ENCODE measurements around the gene PRDX4.
A peak's percentile ranks its signal among the peaks of the same experiment; 100 is the strongest.
"Not testable (repeated sequence)": the region's sequence is repeated elsewhere in the genome, so short reads cannot be mapped to it uniquely, and the experiment has no call there.

PRDX4 gene

DNA sequence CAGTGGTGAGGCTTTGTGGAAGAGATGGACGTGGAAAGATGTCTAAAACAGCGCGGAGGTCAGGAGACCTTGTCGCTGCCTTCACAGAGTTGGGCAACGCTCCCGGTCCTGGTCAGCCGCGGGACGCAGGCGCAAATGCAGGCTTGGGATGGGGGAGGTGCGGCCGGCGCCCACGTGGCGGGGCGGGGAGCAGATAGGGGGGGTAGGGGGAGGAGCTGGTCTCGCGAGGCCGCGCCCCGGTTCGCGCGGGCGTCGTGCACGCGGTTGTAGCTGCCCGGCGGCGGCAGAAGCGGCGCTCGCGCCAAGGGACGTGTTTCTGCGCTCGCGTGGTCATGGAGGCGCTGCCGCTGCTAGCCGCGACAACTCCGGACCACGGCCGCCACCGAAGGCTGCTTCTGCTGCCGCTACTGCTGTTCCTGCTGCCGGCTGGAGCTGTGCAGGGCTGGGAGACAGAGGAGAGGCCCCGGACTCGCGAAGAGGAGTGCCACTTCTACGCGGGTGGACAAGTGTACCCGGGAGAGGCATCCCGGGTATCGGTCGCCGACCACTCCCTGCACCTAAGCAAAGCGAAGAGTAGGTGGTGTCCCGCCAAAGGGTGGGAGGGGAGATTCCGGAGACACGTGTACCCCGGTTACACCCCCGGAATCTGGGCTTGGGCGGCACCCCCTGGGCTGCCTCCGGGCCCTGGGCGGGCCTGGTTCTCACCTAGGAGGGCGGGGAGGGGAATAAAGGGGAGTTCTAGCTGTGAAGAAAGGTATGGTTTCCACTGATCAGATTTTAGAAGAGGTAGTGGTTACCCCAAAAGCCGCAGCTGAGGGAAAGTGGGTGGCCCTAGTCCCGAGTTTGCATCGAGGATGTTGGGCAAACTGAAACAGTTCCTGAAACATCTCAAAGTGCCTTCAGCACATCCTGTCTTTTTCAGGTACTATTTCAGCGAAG, at the start of gene PRDX4:
Gene PRDX4 (plus strand): TSS at position 255 of the 939 bp plus-strand sequence. CDS start 78 bp downstream, at position 333.
- Histone ChIP-seq H3K4me1 (ENCODE audit: insufficient read depth, low read length) (peaks cover 14% of the 10 kb centered on the region), H3K9ac (ENCODE audit: low read depth, low read length) (peak within 1 kb of the TSS; percentile 94), H3K9me3 (ENCODE audit: control insufficient read depth, insufficient read depth, low read length) (no peaks in the 10 kb centered on the region), H3K36me3 (ENCODE audit: insufficient read depth, low read length) (no peaks in the 10 kb centered on the region)

DNA sequence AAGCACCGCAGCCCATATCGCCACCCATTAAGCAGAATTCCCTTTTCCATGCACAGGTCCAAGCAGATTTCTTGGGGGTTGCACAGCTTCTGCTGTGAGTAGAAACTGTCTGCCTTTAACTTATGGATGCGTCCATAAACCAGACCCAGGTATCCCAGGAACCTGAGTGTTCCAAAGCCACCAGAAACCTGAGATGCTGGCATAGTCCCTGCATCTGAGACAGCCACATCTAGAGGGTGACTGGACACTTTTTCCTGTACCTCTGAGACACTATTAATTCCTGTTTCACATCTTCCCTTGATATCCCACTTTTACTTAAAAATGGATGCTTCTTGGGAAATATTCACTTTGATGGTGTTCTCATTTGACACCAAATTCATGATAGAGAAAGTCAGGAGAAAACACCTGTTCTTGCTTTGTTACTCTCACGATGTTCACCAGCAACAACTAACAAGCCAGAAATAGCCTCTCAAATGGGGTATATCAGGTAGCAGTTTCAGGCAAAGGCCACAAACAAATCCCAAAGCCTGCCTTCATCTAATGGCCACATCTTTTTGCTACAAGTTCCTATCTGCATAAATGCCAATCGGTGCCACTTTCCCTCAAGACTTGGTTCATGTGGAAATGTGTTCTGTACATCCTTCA, 45.5 kb upstream of the PRDX4 start:
- Histone ChIP-seq H3K9ac (ENCODE audit: low read depth, low read length) (no peak overlapping the region), H3K9me3 (ENCODE audit: control insufficient read depth, insufficient read depth, low read length) (0 out of 2 replicates have a peak, but pooled peaks cover 3% of the 10 kb centered on the region), H3K4me1 (ENCODE audit: insufficient read depth, low read length) (peaks cover 4% of the 10 kb centered on the region; the same call in 1 of the 2 replicates), H3K36me3 (ENCODE audit: insufficient read depth, low read length) (no peaks in the 10 kb centered on the region)

DNA sequence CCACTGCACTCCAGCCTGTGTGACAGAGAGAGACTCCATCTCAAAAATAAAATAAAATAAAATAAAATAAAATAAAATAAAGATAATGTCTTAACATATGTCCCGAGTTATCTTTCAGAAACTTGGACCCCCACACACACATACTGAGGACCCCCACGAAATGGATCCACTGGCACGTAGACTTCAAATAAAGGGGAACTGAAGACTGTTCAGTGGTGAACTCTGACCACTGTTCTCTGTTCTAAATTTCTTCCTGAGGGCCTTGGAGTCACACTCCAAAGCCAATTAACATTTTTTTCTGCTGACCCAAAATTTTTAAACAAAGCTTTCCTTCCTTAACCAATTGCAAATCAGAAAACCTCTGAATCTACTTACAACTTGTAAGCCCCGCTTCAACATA, 43.5 kb upstream of the PRDX4 start:
- H3K9me3 ChIP-seq (ENCODE audit: control insufficient read depth, insufficient read depth, low read length), result 0 out of 2 replicates have a peak, but pooled peaks cover 3% of the 10 kb centered on the region
- peaks cover 4% of the 10 kb centered on the region; the same call in 1 of the 2 replicates for H3K4me1 ChIP-seq (ENCODE audit: insufficient read depth, low read length)
- no peaks in the 10 kb centered on the region for H3K36me3 ChIP-seq (ENCODE audit: insufficient read depth, low read length)
- H3K9ac ChIP-seq (ENCODE audit: low read depth, low read length), result no peak overlapping the region

DNA sequence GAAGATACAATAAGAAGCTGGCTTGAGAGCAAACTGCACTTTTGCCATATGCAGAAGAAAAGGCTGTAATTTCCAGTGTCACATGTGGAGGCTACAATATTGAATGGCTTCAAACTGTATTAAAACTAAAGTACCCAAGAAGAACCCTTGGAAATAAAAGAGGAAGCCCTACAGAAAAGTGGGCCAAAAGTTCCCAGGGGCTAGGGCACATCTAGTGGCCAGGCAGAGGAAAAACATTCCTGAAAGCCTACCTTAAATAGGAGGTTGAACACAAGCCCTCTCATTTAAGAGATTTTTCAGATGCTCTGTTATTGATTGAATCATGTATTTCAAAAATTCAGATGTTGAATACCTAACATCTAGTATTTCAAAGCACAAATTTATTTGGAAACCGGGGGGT, 40.6 kb upstream of the PRDX4 start:
- Histone ChIP-seq H3K4me1 (ENCODE audit: insufficient read depth, low read length) (peaks cover 4% of the 10 kb centered on the region; the same call in 1 of the 2 replicates), H3K9ac (ENCODE audit: low read depth, low read length) (no peak overlapping the region), H3K9me3 (ENCODE audit: control insufficient read depth, insufficient read depth, low read length) (no peaks in the 10 kb centered on the region), H3K36me3 (ENCODE audit: insufficient read depth, low read length) (no peaks in the 10 kb centered on the region)

DNA sequence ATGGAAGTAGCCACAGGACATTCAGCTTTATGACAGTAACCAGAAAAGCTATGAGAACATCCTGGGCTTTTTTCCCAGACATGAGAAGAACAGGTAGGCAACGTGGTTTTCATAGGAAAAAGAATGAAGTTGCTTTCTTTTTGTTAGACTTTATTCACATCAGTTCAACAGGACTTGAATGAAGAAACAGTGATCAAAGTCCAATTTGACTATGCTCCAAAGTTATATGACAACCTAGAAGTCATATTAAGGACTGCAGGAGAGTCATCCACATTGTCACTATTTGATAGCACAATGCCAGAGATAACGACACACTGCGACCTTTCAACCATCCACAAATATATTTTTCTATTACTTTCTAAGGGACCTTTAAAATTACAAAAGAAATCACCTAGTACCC, 39.2 kb upstream of the PRDX4 start:
- H3K9me3 ChIP-seq (ENCODE audit: control insufficient read depth, insufficient read depth, low read length), result no peaks in the 10 kb centered on the region
- peaks cover 4% of the 10 kb centered on the region; the same call in 1 of the 2 replicates for H3K4me1 ChIP-seq (ENCODE audit: insufficient read depth, low read length)
- no peaks in the 10 kb centered on the region for H3K36me3 ChIP-seq (ENCODE audit: insufficient read depth, low read length)
- H3K9ac ChIP-seq (ENCODE audit: low read depth, low read length), result no peak overlapping the region

DNA sequence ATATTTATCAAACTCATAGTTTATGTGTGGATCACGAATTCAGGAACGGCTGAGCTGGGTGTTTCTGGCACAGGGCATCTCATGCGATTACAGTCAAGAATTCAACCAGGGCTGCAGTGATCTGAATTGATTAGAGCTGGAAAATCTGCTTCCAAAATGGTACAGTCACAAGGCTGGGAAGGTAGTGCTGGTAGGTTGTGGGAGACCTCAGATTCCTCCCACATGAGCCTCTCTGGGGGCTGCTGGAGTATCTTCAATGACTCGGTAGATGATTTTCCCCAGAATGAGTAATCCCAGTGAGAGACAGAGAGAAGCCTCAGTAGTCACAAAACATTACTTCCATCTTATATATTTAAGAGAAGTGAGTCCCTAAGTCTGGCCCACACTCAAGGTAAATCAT, 36.2 kb upstream of the PRDX4 start:
- H3K9ac ChIP-seq (ENCODE audit: low read depth, low read length), result no peak overlapping the region

DNA sequence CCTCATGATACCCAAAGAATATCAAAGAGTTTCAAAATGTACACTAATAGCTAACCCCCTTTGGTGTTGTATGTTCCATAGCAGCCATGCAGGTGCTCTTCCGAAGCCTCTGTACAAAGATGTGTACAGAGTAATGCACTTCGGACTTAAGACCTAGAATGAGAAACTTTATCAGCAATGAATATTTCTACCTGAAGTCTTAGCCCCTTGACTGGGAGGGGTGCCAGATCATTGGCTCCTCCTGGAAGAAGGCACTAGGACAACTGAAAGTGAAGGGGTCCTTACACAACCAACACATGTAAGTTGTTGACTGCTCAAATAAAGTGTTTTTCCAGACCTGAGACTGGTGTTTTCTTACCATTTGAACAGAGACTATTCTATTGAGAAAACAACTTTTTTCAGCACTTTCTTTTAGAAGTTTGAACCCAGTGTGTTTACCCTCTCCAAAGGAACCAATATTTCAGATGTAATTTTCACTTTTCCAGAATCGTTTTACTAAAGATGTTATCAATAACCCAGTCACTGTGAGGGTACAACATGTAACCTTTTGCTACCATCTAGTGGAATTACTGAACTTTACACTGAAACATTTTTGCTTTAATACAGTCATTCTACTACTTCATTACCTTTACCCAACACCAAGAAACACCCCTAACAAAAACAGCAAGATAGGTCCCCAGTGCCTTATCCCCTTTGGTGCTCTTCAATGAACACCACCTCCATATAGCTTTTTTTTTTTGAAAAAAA, 33.3 kb upstream of the PRDX4 start:
- Histone ChIP-seq H3K9me3 (ENCODE audit: control insufficient read depth, insufficient read depth, low read length) (no peaks in the 10 kb centered on the region), H3K36me3 (ENCODE audit: insufficient read depth, low read length) (no peaks in the 10 kb centered on the region), H3K9ac (ENCODE audit: low read depth, low read length) (no peak overlapping the region), H3K4me1 (ENCODE audit: insufficient read depth, low read length) (no peaks in the 10 kb centered on the region; the same call in 1 of the 2 replicates)

More for the DNA sequence above, 36.2 kb upstream of the PRDX4 start:
- no peaks in the 10 kb centered on the region for H3K4me1 ChIP-seq (ENCODE audit: insufficient read depth, low read length)
- no peaks in the 10 kb centered on the region for H3K36me3 ChIP-seq (ENCODE audit: insufficient read depth, low read length)
- no peaks in the 10 kb centered on the region for H3K9me3 ChIP-seq (ENCODE audit: control insufficient read depth, insufficient read depth, low read length)

DNA sequence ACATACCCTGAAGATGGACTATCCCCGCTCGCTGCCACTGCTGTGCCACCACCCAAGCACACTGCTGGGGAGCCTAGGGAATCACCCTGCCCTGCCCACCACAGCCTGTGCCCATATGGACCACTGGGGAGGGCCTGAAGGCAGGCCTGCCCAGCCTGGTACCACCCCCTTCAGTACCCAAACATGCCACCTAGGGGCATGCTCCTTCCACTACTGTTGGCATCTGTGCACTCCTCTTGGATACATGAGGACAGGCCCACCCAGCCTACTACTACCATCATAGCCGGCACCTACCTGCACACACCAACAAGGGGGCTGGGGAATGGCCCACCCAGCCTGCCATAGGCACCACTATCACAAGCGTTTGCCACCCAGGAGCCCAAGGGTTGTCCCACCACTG, 30.1 kb upstream of the PRDX4 start:
- H3K4me1 ChIP-seq (ENCODE audit: insufficient read depth, low read length), result no peaks in the 10 kb centered on the region; the same call in 1 of the 2 replicates
- no peaks in the 10 kb centered on the region for H3K36me3 ChIP-seq (ENCODE audit: insufficient read depth, low read length)
- H3K9ac ChIP-seq (ENCODE audit: low read depth, low read length), result no peak overlapping the region
- H3K9me3 ChIP-seq (ENCODE audit: control insufficient read depth, insufficient read depth, low read length), result no peaks in the 10 kb centered on the region

DNA sequence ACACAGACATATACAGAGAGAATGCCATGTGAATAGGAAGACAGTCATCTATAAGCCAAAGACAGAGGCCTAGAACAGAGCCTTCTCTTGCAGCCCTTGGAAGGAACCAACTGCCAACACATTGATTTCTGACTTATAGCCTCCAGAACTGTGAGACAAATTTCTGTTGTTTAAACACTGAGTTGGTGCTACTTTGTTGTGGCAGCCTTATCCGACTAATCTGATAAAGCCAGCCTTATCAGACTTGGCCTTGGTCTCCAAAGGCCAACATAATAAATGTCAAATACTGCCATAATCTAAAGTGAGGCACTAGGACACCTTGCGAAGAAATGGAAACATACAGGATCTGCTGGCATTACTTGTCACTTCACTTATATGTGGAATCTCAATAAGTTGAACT, 24.3 kb upstream of the PRDX4 start:
- Histone ChIP-seq H3K9ac (ENCODE audit: low read depth, low read length) (no peak overlapping the region), H3K36me3 (ENCODE audit: insufficient read depth, low read length) (no peaks in the 10 kb centered on the region), H3K9me3 (ENCODE audit: control insufficient read depth, insufficient read depth, low read length) (no peaks in the 10 kb centered on the region), H3K4me1 (ENCODE audit: insufficient read depth, low read length) (no peaks in the 10 kb centered on the region)

DNA sequence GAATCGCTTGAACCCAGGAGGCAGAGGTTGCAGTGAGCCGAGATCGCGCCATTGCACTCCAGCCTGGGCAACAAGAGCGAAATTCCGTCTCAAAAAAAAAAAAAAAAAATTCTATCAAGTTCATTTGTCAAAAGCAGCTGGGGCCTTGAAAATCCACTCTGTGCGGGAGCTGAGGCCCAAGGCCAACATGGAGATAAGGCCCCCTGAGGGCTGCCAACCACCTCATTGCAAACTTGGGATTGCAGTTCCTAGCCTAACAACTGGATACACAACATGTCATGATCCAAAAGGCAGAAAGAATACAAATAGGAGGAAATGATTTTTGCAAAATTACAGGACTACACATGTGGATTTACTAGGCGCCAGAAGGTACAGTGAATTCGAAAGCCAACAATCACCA, 22.5 kb upstream of the PRDX4 start:
- Histone ChIP-seq H3K36me3 (ENCODE audit: insufficient read depth, low read length) (no peaks in the 10 kb centered on the region), H3K4me1 (ENCODE audit: insufficient read depth, low read length) (no peaks in the 10 kb centered on the region), H3K9me3 (ENCODE audit: control insufficient read depth, insufficient read depth, low read length) (no peaks in the 10 kb centered on the region), H3K9ac (ENCODE audit: low read depth, low read length) (no peak overlapping the region)

DNA sequence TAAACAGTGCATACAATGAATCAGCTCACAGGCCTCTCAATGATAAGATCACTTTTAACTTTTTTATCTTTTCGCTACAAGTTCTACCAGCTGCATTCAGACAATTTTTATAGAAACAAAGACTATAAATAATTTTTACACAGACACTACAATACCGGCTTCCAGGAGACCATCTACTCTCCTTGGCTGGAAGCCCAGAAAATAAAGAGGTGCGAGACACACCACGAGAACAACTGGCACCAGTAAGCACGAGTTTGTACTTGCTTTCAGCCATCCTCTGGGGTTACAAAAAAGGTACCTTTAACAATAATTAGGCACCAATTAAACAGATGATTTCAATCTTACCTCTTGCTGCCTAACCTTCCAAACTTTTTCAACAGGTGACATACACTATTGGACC, 11.2 kb upstream of the PRDX4 start:
- Histone ChIP-seq H3K9ac (ENCODE audit: low read depth, low read length) (no peak overlapping the region), H3K4me1 (ENCODE audit: insufficient read depth, low read length) (peaks cover 21% of the 10 kb centered on the region), H3K9me3 (ENCODE audit: control insufficient read depth, insufficient read depth, low read length) (peaks cover 4% of the 10 kb centered on the region), H3K36me3 (ENCODE audit: insufficient read depth, low read length) (peaks cover 11% of the 10 kb centered on the region; the same call in 1 of the 2 replicates)

DNA sequence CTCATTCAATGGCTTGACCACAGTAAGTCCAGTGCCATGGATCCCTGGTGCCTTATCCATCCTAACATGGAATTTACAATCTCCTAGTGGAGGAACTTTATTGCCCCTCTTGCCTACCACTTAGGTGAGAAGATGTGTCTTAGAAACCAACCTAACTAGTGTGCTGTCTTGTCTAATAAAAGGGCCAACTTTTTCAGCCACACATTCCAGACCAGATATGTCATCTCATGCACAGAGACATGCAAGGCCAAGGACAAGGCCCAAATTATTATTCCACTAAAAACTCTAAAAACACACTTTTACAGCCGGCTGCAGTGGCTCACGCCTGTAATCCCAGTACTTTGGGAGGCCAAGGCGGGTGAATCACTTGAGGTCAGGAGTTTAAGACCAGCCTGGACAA, 10.6 kb upstream of the PRDX4 start:
- no peak overlapping the region for H3K9ac ChIP-seq (ENCODE audit: low read depth, low read length)

DNA sequence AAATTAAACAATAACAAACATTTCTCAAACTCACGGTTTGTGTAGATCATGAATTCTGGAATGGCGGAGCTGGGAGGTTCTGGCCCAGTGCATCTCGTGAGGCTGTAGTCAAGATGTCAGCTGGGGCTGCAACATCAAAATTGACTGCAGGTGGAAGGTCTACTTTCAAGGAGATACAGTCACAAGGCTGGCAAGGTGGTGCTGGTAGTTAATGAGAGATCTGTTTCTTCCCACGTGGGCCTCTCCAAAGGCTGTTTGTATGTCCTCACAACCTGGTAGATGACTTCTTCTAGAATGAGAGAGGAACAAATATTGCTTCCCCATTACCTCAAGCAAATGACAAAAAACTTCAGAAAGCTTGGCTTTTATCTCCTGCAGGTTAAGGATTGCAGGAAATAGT, 8.0 kb upstream of the PRDX4 start:
- H3K4me1 ChIP-seq (ENCODE audit: insufficient read depth, low read length), result peaks cover 26% of the 10 kb centered on the region
- peaks cover 7% of the 10 kb centered on the region; the same call in 1 of the 2 replicates for H3K36me3 ChIP-seq (ENCODE audit: insufficient read depth, low read length)
- H3K9ac ChIP-seq (ENCODE audit: low read depth, low read length), result peak overlapping the region; percentile 56
- H3K9me3 ChIP-seq (ENCODE audit: control insufficient read depth, insufficient read depth, low read length), result no peaks in the 10 kb centered on the region

More for the DNA sequence above, 10.6 kb upstream of the PRDX4 start:
- Histone ChIP-seq H3K4me1 (ENCODE audit: insufficient read depth, low read length) (peaks cover 24% of the 10 kb centered on the region), H3K36me3 (ENCODE audit: insufficient read depth, low read length) (peaks cover 11% of the 10 kb centered on the region; the same call in 1 of the 2 replicates), H3K9me3 (ENCODE audit: control insufficient read depth, insufficient read depth, low read length) (peaks cover 2% of the 10 kb centered on the region)

DNA sequence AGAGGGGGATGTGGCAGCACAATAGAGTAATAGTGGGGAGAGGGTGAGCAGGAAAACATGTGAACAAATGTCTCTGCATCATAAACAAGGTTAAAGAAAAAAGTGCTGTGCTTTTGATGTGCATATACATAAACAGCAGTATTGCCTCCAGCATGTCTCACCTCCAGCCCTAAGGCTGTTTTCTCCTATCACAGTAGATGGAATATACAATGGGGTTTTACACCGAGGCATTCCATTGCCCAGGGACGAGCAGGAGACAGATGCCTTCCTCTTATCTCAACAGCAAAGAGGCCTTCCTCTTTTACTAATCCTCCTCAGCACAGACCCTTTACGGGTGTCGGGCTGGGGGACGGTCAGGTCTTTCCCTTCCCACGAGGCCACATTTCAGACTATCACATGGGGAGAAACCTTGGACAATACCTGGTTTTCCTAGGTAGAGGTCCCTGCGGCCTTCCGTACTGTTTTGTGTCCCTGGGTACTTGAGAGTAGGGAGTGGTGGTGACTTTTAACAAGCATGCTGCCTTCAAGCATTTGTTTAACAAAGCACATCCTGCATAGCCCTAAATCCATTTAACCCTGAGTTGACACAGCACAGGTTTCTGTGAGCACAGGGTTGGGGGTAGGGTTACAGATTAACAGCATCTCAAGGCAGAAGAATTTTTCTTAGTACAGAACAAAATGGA, 7.1 kb upstream of the PRDX4 start:
- not testable (repeated sequence) for H3K9me3 ChIP-seq (ENCODE audit: control insufficient read depth, insufficient read depth, low read length); H3K36me3 ChIP-seq (ENCODE audit: insufficient read depth, low read length)
- Histone ChIP-seq H3K9ac (ENCODE audit: low read depth, low read length) (peak overlapping the region; percentile 56), H3K4me1 (ENCODE audit: insufficient read depth, low read length) (peaks cover 28% of the 10 kb centered on the region)

Data from ES-I3 (cell line).